GM12878 (cell line): ENCODE results near the gene PAX5. TPM values are rescaled to one million over a fixed set of nuclear protein-coding genes. Genes with fewer than 3 reads are reported as not detected.
A peak's percentile ranks its signal among the peaks of the same experiment; 100 is the strongest.

Experiments
- ATAC-seq: fragments of 200-7000 bp; cut with Tn5 transposase; 3 replicates; pipeline ENCODE4 v1.9.1; 2020; ENCODE audit warnings: mild to moderate bottlenecking, moderate library complexity
- BruUV-seq: library from RNA; stranded (reverse); fragments of 400-500 nt; replicated peaks from 2 replicates; lab custom pipeline; 2021; lab: Mats Ljungman, UMichigan
- CTCF ChIA-PET: fragments of 300-600 bp; sonication (Branson Sonifier 250); formaldehyde crosslinking; extraction: SDS; loops from one replicate; lab custom pipeline; 2021; ENCODE audit warnings: inconsistent platforms; lab: Yijun Ruan, JAX
- POLR2A ChIA-PET: fragments of 350-600 bp; formaldehyde crosslinking; extraction: SDS; loops from one replicate; lab custom pipeline; 2021; ENCODE audit warnings: inconsistent platforms; lab: Charles Lee
- RAD21 ChIA-PET: fragments of 300-600 bp; sonication (Branson Sonifier 250); formaldehyde crosslinking; loops from one replicate; lab custom pipeline; 2023; ENCODE audit warnings: antibody characterized with exemption; ENCODE audit not compliant: unreplicated experiment; lab: Charles Lee
- SMC1A ChIA-PET: fragments of 300-600 bp; sonication (Branson Sonifier 250); formaldehyde crosslinking; loops from one replicate; lab custom pipeline; 2023; ENCODE audit not compliant: unreplicated experiment, uncharacterized antibody; lab: Charles Lee
- DNase-seq: peaks from one replicate; pipeline ENCODE4 v3.0.0-alpha.2; 2011; ENCODE audit warnings: low read depth, low spot score
- FAIRE-seq: peaks from 3 replicates; lab custom pipeline; 2011; peaks lifted over from hg19 to GRCh38; lab: Jason Lieb, UNC
- H2AFZ ChIP-seq: 2 replicates; pipeline ENCODE4 v1.6.0; 2011; ENCODE audit warnings: low read depth, low read length, control low read depth; ENCODE audit not compliant: control insufficient read depth
- H3K27ac ChIP-seq: 2 replicates; pipeline ENCODE4 v1.5.1; 2011; ENCODE audit warnings: control low read depth; ENCODE audit not compliant: control insufficient read depth, insufficient read depth
- H3K27me3 ChIP-seq, 2 experiments: replicated peaks in 1 of 2; 2 replicates each; pipeline versions ENCODE4 v1.6.0 to v1.6.1; 2011; ENCODE audit warnings: low read length in 1 of 2; ENCODE audit not compliant: control insufficient read depth in 2 of 2, insufficient read depth in 2 of 2
- H3K36me3 ChIP-seq, 2 experiments: 2 replicates each; pipeline ENCODE4 v1.5.1; 2011; ENCODE audit warnings: low read length in 1 of 2; ENCODE audit not compliant: control insufficient read depth in 2 of 2, insufficient read depth in 2 of 2
- H3K4me1 ChIP-seq: 2 replicates; pipeline ENCODE4 v1.6.1; 2011; ENCODE audit warnings: mild to moderate bottlenecking, low read length, moderate library complexity, mixed read lengths; ENCODE audit not compliant: control insufficient read depth, insufficient read depth
- H3K4me2 ChIP-seq: 2 replicates; pipeline ENCODE4 v1.6.0; 2011; ENCODE audit warnings: control low read depth; ENCODE audit not compliant: control insufficient read depth, insufficient read depth
- H3K4me3 ChIP-seq: fragments of 200-600 bp; sonication (generic); 2 replicates; pipeline ENCODE4 v1.5.1; 2016
- H3K79me2 ChIP-seq: 2 replicates; pipeline ENCODE4 v1.6.0; 2011; ENCODE audit warnings: low read length; ENCODE audit not compliant: control insufficient read depth, insufficient read depth
- H3K9ac ChIP-seq: 2 replicates; pipeline ENCODE4 v1.8.0; 2011; ENCODE audit warnings: low read length, control low read depth, mixed read lengths; ENCODE audit not compliant: control insufficient read depth, insufficient read depth
- H3K9me3 ChIP-seq: replicated peaks from 3 replicates; pipeline ENCODE4 v1.5.1; 2011; ENCODE audit warnings: mild to moderate bottlenecking, low read length; ENCODE audit not compliant: control insufficient read depth, insufficient read depth
- H4K20me1 ChIP-seq: 2 replicates; pipeline ENCODE4 v1.6.0; 2011; ENCODE audit not compliant: control insufficient read depth, insufficient read depth
- CEBPB ChIP-seq, 2 experiments: fragments of 150-350 bp in 1 of 2; IDR thresholded peaks; 2 replicates each; pipeline ENCODE4 v1.6.1; 2012 to 2014; ENCODE audit warnings: low read depth in 2 of 2, low read length in 2 of 2, borderline replicate concordance in 1 of 2, inconsistent platforms in 1 of 2
- CREM ChIP-seq: IDR thresholded peaks from 2 replicates; pipeline ENCODE4 v1.6.1; 2014; ENCODE audit warnings: antibody characterized with exemption, low read depth
- JUND ChIP-seq: IDR thresholded peaks from 2 replicates; pipeline ENCODE4 v1.6.1; 2012; ENCODE audit warnings: low read depth, mild to moderate bottlenecking, low read length, improper control_type of control experiment, moderate library complexity
- POLR2A ChIP-seq: IDR thresholded peaks from 2 replicates; pipeline ENCODE4 v1.6.1; 2011; ENCODE audit warnings: low read depth, mild to moderate bottlenecking, low read length
- POLR2AphosphoS5 ChIP-seq: IDR thresholded peaks from 2 replicates; pipeline ENCODE4 v1.6.1; 2011; ENCODE audit warnings: mild to moderate bottlenecking, low read length, inconsistent platforms
- RUNX3 ChIP-seq: IDR thresholded peaks from 2 replicates; pipeline ENCODE4 v1.6.1; 2012; ENCODE audit warnings: low read length, inconsistent platforms
- SMAD1 ChIP-seq: fragments of 450-650 bp; IDR thresholded peaks from 2 replicates; pipeline ENCODE4 v1.6.1; 2018; ENCODE audit warnings: mild to moderate bottlenecking, low read depth; ENCODE audit not compliant: partially characterized antibody
- WGBS: methylation state at CpG from one replicate; pipeline ENCODE4 v1.1.6; 2016; ENCODE audit warnings: low lambda C conversion rate; ENCODE audit not compliant: insufficient replicate concordance, insufficient coverage; ENCODE audit errors: missing lambda C conversion rate; 5-methylcytosine and 5-hydroxymethylcytosine counted together
- in situ Hi-C: fragments of 300-500 bp; cut with MboI; formaldehyde crosslinking; loops from 9 replicates; pipeline ENCODE4 v1.14.3; 2018; ENCODE audit warnings: mixed read lengths
- intact Hi-C: fragments of 100-400 bp; cut with micrococcal nuclease; formaldehyde crosslinking; loops from one replicate; pipeline ENCODE4 v1.14.2; 2022; ENCODE audit not compliant: unreplicated experiment
- polyA plus RNA-seq, 11 experiments: library from polyadenylated mRNA; depleted of rRNA in 4 of 11; unstranded in 6 of 11; stranded (reverse) in 5 of 11; fragments of >200 nt; fragmentation: Nextera tagmentation in 4 of 11; fragmentation: Illumina TruSeq in 1 of 11; extraction: Ambion mirVana in 4 of 11; extraction: Trizol in 1 of 11; gene quantifications; 1 replicate in 1 of 11; 2 replicates in 10 of 11; pipeline versions ENCODE4 v1.2.1 to v1.2.3, GENCODE V29; 2011 to 2016; ENCODE audit warnings: inconsistent platforms in 2 of 11, missing spikeins in 2 of 11, low read depth in 1 of 11
- total RNA-seq, 4 experiments: library from RNA; depleted of rRNA in 3 of 4; stranded (reverse); fragments of >200 nt in 3 of 4; fragmentation: Illumina TruSeq in 1 of 4; extraction: Trizol in 1 of 4; gene quantifications; 2 replicates each; pipeline versions ENCODE4 v1.2.1 to v1.2.3, GENCODE V29; 2013 to 2021
- TF ChIP-seq, protein P1 (sequence below): IDR thresholded peaks from 2 replicates; pipeline ENCODE4 v1.6.1; 2011; ENCODE audit warnings: low read depth, low read length, improper control_type of control experiment, borderline replicate concordance

PAX5 gene
- total and polyA plus RNA-seq, 10 of the 15 experiments (the other 5 are each of a cell fraction or from before 2014, with no cell fraction given), result 2.2 to 123 (median 31.9) TPM

DNA sequence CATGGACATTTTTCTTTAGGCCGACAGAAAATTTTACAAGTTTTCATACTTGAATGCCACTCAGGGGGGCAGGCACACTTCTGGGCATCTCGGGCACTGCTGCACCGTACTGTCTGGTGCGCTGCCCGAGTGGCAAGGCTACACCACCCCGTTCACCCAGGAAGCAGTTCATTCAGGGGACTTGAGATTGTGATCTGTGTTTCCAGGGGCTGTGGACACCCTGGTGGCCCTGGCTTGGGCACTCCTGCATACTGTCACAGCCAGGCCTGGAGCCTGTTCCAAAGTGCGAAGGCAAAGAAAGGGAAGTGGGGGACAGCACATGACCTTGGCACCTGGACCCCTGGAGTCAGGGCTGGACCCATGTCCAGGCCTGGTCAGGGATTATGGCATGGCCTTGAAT, 197.6 kb downstream of the PAX5 start:
- WGBS, result 62% methylated on average over 7 of the region's 7 CpGs
- Histone ChIP-seq H3K27me3 (no peaks in the 10 kb centered on the region), H2AFZ (no peak overlapping the region), H3K9me3 (no peaks in the 10 kb centered on the region), H3K36me3 (peaks cover 28 to 33% of the 10 kb centered on the region in 2 experiments), H4K20me1 (no peaks in the 10 kb centered on the region), H3K9ac (no peak overlapping the region), H3K4me3 (no peak overlapping the region), H3K4me1 (no peaks in the 10 kb centered on the region), H3K4me2 (no peak overlapping the region), H3K27ac (no peak overlapping the region), H3K79me2 (no peaks in the 10 kb centered on the region)
- ATAC-seq (no peak), FAIRE-seq (no peak), DNase-seq (no peak)
- CTCF ChIA-PET, result no interaction called here
- POLR2A ChIA-PET, result no interaction called here
- in situ Hi-C loops, result no loop called here
- TF ChIP-seq SMAD1 (no peak), POLR2A (peak; percentile 52; the same call in 1 of the 2 replicates), RUNX3 (no peak), POLR2AphosphoS5 (no peak), JUND (no peak), CREM (no peak), CEBPB (IDR thresholded peaks at IDR 0.05; ENCODE audit: borderline replicate concordance in 1 of 2, low read depth in 2 of 2, low read length in 2 of 2) (no peak)
- TF ChIP-seq, protein P1, sequence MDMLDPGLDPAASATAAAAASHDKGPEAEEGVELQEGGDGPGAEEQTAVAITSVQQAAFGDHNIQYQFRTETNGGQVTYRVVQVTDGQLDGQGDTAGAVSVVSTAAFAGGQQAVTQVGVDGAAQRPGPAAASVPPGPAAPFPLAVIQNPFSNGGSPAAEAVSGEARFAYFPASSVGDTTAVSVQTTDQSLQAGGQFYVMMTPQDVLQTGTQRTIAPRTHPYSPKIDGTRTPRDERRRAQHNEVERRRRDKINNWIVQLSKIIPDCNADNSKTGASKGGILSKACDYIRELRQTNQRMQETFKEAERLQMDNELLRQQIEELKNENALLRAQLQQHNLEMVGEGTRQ, result no peak
- intact Hi-C loops, result no loop called here
- SMC1A ChIA-PET, result no interaction called here
- RAD21 ChIA-PET, result no interaction called here
- no TSS peak for BruUV-seq
